Ureter (tissue), 1 donor: ENCODE results near the gene NCOA3. TPM values are rescaled to one million over a fixed set of nuclear protein-coding genes. Genes with fewer than 3 reads are reported as not detected.
"Not testable (repeated sequence)": the region's sequence is repeated elsewhere in the genome, so short reads cannot be mapped to it uniquely, and the experiment has no call there.

ENCODE experiments used
- DNase-seq: peaks from one replicate; pipeline ENCODE4 v3.0.0-alpha.2; 2020; ENCODE audit warnings: low spot score
- total RNA-seq: library from RNA; stranded (reverse); gene quantifications from one replicate; pipeline ENCODE4 v1.2.4, GENCODE V29; 2023
- donor health status: DM: yes; HTN: yes; CAD: no.

The NCOA3 gene
- total RNA-seq, 1 donor from 2014 or later = 60.0 TPM

DNA sequence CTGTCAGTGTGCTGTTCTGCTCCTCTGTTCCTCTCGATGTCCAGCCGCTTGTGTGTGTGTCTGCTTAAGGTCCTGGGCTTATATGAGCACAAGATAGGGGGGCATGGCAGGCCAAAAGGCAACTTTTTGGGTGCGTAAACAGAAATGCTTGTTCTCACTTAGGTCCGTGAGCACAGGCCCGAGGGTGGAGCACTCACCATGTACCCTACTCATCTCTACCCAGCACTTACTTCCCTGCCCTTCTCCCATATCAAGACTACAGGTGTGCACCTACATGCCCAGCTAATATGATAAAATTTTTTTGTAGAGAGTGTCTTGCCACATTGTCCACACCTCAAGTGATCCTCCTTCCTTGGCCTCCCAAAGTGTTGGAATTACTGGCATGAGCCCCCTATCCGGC lies 34.3 kb downstream of the NCOA3 start:
- no peak for DNase-seq

DNA sequence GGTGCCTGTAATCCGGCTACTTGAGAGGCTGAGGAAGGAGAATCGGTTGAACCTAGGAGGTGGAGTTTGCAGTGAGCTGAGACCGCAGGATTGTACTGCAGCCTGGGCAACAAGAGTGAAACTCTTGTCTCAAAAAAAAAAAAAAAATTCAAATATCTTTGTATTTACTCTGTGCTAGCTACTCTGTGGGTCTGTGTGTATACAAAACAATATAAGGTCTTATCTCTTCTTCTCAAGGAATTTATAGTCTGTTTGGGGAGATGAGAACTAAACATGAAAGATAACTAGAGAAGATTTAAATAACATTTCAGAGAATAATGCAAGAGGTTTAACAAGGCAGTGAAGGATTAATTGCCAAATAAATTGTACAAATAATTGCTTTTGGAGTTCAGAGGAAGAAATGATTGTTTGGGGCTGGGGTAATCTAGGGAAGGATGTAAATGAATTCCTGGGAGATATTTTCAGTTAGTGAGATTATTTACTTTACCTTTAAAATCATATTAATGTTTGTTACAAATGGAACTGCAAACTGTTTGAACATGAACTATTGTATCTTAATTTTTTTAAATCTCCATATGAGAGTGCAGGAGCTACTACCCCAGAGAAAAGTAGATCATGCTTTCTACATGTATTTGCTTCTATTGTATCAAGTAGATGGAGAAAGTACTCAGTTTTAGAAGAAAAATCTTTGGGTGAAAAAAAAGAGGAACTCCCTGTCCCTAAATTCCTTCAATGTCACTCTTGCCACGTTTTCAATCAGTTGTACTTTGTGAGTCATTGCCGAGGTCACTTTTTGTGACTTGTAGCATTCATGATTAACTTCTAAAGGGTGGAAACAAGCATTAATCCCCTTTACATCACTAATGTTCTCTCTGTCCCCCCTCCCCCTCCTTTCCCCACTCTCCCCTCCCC lies 39.0 kb downstream of the NCOA3 start:
- DNase-seq = no peak

DNA sequence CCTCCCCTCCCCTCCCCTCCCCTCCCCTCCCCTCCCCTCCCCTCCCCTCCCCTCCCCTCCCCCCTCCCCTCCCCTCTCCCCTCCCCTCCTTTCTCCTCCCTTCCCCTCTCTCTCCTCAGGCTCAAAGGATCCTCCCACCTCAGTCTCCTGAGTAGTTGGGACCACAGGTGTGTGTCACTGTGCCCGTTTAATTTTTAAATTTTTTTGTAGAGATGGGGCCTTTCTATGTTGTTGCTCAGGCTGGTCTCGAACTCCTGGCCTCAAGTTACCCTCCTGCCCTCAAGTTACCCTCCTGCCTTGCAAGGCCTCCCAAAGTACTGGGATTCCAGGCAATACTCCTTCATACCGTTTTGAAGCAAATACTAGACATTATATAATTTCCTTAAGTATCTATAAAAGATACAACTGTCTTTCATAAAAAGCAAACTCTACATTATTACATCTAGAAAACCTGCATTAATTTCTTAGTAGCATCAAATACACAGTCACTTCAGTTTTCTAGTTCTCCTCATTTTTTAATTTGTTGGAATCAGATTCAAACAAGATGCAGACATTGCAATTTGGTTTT lies 39.8 kb downstream of the NCOA3 start:
- DNase-seq = no peak

DNA sequence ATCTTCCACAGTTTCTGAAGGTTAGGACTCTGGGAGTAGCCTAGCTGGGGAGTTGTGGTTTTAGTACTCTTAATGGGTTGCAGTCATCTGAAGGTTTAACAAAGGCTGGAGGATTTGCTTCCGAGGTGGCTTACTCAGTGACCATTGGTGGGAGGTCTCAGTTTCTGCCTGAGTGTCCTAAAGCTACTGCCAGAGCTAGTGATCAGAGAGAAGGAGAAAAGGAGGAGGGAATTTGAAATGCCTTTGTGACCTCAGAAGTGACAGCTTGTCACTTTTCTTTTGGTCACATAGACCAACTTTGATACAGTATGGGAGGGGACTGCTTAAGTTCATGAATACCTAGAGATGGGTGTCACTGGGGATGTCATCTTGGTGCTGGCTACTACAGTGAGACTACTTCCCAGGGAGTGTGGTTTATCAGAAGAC lies 41.3 kb downstream of the NCOA3 start:
- DNase-seq = no peak

DNA sequence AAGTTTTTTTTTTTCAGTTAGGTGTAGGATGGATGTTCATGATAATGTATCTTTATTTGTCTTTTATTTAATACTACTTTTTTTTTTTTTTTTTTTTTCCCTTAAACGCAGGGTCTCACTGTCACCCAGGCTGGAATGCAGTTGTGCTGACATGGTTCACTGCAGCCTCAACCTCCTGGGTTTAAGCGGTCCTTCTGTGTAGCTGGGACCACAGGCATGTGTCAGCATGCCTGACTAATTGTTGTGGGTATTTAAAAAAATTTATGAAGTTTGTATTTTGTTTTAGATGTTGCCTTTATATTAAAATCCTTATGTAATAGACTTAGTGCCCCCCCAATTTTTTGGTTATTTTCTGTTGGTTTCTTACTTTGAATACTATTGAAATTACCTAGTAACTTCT lies 42.6 kb downstream of the NCOA3 start:
- no peak for DNase-seq

DNA sequence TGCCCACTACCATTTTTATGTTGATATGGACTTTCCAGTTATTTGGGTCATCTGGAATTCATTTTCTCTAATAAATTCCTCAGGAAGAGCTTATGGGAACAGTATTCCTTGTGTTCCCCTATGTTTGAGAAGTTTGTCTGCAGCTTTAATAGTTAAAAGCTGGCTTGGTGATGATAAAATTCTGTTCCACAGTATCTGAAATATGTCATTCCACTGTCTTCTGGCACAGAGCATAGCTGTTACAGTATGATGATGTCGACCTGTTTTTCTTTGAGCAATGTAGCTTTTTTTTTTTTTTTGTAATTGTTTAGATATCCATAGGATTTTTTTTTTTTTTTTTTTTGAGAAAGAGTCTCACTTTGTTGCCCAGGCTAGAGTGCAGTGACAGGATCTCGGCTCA lies 43.2 kb downstream of the NCOA3 start:
- no peak for DNase-seq

DNA sequence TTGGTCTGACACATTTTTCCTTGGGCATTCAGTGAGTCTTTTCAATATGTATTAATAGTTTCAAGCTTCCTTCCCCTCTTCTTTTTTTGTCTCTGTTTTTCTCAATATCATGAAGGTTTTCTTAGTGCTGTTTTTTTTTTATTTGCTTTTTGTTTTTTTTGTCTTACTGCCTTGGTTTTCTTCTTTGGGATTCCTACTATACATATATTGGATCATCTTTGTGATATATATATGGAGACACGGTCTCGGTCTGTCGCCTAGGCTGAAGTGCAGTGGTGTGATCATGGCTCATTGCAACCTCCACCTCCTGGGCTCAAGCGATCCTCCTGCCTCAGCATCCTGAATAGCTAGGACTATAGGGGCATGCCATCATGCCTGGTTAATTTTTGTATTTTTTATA lies 43.8 kb downstream of the NCOA3 start:
- DNase-seq = no peak

DNA sequence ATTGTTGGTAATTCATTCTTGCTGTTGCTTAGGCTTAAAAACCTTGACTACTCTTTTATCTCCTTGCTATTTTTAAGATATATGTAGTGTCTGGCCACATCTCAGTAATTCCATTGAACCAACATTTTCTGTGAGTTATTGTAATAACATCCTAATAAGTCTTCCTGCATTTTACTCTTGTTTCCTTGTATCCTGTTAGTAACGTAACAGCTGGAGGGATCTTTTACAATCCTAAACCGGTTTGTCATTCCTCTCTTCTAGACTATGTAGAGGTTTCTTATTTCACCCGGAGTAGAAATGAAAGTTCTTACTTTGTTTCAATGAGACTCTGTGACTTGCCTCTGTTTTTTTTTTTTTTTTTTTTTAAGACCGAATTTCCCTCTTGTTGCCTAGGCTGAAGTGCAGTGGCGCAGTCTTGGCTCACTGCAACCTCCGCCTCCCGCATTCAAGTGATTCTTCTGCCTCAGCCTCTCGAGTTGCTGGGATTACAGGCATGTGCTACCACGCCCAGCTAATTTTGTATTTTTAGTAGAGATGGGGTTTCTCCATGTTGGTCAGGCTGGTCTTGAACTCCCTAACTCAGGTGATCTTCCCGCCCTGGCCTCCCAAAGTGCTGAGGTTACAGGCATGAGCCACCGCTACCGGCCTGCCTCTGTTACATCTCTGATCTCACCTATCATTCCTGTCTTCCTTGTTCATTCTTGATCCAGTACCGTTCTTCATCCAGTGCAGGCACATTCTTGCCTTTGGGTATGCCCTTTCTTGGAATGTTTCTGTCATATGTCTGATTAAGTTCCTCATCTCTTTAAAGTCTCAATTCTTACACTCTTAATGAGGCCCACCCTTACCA lies 44.7 kb downstream of the NCOA3 start:
- DNase-seq = no peak

DNA sequence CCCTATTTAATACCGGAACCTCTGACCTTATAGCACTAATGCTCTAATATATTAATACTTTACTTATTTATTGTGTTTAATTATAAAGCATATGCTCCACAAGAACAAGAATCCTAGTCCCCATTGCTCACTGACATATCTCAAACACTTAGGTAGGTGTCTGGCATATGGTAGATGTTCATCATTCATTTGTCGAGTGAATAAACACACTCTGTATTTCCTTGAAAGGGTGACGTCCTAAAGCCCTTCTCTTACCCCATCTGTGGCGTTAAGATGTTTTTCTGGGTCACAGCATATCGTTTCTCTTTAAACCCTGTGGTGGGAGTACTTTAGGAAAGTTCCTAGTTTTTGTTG lies 45.3 kb downstream of the NCOA3 start:
- no peak for DNase-seq

DNA sequence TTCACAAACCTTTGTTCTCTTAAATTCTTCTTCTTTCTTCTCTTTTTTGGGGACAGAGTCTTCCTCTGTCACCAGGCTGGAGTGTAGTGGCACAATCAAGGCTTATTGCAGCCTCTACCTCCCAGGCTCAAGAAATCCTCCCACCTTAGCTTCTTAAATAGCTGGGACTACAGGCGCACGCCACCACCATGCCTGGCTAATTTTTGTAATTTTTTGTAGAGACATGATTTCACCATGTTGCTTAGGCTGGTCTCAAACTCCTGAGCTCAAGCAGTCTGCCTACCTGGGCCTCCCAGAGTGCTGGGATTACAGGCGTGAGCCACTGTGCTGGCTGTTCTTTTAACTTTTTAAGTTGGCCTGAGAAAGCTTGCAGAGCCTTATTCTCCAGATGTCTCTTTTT lies 48.0 kb downstream of the NCOA3 start:
- DNase-seq = no peak

DNA sequence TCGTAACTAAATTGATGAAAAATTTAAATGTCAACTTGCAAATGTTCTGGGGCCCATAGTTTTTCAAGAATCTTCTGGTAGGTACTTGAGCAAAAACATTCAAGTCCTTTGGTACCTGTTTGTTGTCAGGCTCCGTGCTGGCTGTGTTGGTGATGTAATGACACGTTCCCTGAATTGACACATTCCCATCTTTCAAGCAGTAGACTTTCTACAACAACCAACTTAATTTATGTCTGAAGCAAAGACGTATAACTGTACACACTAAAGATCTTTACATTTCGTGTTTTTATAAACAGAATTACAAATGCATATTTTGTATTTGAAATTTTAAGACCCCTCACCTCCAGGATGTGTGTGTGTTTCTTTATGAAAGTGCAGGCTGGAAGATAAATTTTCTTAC lies 49.5 kb downstream of the NCOA3 start:
- no peak for DNase-seq

DNA sequence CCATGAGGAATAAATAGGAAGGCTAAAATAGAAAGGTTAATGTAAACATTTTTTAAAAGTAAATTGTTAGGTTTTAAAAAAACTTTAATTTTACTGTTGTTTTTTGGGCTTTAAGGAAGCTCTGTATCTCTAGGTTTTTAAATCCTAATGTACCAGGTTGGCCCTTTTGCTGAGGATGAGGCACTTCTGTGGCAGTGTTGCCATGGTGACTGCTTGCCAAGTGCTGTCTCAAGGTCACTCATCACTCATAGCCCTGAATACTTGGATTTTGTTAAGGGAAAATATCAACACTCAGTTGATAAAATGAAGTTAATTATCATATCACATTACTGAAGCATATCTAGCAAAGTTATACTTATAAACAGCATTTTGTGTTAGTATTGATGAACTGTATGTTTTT lies 50.2 kb downstream of the NCOA3 start:
- no peak for DNase-seq

DNA sequence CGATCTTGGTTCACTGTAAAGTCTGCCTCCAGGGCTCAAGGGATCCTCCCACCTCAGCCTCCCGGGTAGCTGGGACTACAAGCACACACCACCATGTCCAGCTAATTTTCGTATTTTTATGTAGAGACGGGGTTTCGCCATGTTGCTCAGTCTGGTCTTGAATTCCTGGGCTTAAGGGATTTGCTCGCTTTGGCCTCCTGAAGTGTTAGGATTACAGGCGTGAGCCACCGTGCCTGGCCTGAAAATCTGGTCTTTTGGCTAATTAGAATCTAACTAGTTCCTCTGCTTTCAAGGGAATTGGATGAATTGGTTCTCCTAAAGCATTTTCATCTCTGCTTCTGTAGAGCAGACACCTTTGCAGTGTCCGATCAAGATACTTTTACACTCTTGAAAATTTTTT lies 51.3 kb downstream of the NCOA3 start:
- no peak for DNase-seq

DNA sequence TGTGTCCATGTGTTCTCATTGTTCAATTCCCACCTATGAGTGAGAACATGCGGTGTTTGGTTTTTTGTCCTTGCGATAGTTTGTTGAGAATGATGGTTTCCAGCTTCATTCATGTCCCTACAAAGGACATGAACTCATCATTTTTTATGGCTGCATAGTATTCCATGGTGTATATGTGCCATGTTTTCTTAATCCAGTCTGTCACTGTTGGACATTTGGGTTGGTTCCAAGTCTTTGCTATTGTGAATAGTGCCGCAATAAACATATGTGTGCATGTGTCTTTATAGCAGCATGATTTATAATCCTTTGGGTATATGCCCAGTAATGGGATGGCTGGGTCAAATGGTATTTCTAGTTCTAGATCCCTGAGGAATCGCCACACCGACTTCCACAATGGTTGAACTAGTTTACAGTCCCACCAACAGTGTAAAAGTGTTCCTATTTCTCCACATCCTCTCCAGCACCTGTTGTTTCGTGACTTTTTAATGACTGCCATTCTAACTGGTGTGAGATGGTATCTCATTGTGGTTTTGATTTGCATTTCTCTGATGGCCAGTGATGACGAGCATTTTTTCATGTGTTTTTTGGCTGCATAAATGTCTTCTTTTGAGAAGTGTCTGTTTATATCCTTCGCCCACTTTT lies 52.0 kb downstream of the NCOA3 start:
- DNase-seq = not testable (repeated sequence)

DNA sequence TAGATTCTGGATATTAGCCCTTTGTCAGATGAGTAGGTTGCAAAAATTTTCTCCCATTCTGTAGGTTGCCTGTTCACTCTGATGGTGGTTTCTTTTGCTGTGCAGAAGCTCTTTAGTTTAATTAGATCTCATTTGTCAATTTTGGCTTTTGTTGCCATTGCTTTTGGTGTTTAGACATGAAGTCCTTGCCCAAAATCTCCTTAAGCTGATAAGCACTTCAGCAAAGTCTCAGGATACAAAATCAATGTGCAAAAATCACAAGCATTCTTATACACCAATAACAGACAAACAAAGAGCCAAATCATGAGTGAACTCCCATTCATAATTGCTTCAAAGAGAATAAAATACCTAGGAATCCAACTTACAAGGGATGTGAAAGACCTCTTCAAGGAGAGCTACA lies 52.6 kb downstream of the NCOA3 start:
- not testable (repeated sequence) for DNase-seq

DNA sequence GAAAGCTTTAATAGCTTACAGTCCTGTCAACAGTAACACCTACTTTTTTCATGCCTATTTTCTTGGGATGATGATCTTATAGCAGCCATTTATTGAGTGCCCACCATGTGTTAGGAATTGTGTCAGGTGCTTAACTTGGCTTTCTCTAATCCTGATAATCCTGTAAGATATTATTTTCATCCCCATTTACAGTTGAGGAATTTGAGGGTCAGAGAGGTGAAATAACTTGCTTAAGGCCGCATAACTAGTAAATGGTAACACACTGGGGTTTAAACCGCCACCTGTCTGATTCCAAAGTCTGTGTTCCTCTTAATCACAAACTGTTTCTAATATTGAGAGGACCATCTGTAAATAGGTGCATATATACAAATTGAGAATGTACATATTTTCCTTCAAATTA lies 55.5 kb downstream of the NCOA3 start:
- no peak for DNase-seq

DNA sequence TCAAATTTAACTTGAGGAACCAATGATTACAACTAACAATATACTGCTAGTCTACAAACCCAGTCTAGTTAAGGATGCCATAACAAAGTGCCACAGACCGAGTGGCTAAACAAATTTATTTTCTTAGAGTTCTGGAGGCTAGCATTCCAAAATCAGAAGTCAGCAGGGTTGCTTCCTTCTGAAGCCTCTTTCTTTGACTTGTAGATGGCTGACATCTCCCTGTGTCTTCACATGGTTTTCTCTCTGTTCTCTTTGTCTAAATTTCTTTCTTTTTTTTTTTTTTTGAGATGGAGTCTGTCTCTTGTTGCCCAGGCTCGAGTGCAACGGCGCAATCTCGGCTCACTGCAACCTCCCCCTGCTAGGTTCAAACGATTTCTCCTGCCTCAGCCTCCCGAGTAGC lies 56.1 kb downstream of the NCOA3 start:
- no peak for DNase-seq

DNA sequence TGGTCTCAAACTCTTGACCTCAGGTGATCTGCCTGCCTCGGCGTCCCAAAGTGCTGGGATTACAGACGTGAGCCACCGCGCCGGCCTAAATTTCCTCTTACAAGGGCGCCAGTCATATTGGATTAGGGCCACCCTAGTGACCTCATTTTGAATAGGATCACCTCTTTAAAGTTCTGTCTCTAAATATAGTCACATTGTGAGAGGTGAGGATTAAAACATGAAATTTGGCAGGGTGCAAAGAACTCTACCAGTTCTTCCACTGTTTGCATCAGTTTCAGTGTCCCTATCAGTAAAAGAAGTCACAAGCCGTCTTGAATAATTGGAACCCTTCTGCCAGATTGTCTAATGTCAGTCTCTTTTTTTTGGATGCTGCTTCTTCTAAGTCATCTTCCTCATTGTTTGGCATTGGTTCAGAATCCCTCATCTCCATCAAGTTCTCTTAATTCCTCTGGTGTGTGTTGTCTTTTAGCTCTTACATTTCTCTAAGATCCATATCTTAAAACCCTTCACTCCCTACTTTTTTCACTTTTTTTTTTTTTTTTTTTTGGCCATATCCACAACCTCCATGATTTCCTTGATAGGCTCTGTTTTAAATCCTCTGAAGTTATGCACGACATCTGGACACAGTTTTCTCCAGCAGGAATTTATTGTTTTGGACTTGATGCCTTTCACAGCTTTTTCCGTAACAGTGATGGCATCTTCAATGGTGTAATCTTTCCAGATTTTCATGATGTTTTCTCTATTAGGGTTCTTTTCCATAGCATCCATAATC lies 56.8 kb downstream of the NCOA3 start:
- no peak for DNase-seq

DNA sequence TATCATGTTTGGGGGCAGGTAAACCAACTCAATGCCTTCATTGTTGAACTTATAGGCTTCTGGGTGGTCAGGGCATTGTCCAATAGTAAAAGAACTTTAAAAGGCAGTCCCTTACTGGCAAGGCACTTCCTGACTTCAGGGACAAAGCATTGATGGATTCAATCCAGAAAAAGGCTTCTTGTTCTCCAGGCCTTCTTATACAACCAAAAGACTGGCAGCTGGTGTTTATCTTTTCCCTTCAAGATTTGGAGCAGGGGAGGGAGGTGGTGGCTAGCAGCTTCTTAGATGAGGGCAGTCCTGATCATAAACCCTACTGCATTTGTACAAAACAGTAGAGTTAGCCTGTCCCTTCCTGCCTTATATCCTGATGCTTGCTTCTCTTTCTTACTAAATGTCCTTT lies 57.5 kb downstream of the NCOA3 start:
- DNase-seq = no peak

DNA sequence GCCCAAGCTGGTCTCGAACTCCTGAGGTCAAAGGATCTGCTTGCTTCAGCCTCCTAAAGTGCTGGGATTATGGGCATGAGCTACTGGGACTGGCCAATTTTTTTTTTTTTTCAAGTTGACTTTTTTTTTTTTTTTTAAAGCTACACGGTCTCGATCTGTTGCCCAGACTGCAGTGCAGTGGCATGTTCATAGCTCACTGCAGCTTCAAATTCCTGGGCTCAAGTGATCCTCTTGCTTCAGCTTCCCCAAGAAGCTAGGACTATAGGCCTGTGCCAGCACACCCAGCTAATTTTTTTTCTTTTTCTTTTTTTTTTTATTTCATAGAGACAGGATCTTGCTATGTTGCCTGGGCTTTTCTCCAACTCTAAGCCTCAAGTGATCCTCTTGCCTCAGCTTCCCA lies 59.5 kb downstream of the NCOA3 start:
- DNase-seq = no peak
